Measurements from ENCODE around the gene IL22RA2.

IL22RA2 gene

DNA sequence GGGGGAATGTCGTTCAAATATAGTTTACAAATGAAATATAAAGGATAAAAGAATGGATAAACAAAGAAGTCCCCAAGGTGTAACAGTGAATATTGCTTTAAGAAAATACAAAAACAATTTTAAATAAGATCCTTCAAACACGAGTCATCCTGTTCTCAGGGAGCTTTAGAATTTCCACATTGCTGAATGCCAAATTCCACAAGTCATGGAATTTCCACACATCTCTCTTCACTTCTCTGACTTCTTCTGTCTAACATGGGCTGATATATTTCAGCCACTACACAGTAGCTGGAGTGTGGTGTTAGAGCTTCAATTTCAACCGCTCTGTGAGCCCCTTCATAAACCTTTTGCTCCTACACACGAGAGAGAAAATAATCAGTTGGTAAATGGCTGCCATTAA lies 28.0 kb downstream of the IL22RA2 start:
- no peak for DNase-seq (ENCODE audit: low spot score)
- TF ChIP-seq, protein P1, sequence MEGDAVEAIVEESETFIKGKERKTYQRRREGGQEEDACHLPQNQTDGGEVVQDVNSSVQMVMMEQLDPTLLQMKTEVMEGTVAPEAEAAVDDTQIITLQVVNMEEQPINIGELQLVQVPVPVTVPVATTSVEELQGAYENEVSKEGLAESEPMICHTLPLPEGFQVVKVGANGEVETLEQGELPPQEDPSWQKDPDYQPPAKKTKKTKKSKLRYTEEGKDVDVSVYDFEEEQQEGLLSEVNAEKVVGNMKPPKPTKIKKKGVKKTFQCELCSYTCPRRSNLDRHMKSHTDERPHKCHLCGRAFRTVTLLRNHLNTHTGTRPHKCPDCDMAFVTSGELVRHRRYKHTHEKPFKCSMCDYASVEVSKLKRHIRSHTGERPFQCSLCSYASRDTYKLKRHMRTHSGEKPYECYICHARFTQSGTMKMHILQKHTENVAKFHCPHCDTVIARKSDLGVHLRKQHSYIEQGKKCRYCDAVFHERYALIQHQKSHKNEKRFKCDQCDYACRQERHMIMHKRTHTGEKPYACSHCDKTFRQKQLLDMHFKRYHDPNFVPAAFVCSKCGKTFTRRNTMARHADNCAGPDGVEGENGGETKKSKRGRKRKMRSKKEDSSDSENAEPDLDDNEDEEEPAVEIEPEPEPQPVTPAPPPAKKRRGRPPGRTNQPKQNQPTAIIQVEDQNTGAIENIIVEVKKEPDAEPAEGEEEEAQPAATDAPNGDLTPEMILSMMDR (IDR thresholded peaks at IDR 0.05; ENCODE audit: borderline replicate concordance, control extremely low read depth, extremely low read depth, insufficient read depth, missing control alignments): no peak
- in situ Hi-C loops (cut with MboI; ENCODE audit: low sequenced_read_pairs, unreplicated experiment): no loop called here

DNA sequence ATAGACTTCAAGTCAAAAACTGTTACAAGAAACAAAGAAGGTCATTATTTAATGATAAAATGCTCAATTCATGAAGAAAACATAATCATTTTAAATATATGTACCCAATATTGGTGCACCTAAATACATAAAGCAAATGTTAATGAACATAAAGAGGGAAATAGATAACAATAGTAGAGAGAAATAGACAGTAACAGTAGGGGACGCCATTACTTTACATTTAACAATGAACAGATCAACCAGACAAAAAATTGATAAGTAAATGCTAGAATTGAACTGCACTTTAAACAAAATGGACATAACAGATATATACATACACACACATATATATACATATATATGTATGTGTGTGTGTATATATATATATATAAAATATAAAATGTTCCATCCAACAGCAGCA lies 37.4 kb downstream of the IL22RA2 start:
- TF ChIP-seq, protein P1 (IDR thresholded peaks at IDR 0.05; ENCODE audit: borderline replicate concordance, control extremely low read depth, extremely low read depth, insufficient read depth, missing control alignments): no peak
- in situ Hi-C loops (cut with MboI; ENCODE audit: low sequenced_read_pairs, unreplicated experiment): no loop called here
- no peak for DNase-seq (ENCODE audit: low spot score)

DNA sequence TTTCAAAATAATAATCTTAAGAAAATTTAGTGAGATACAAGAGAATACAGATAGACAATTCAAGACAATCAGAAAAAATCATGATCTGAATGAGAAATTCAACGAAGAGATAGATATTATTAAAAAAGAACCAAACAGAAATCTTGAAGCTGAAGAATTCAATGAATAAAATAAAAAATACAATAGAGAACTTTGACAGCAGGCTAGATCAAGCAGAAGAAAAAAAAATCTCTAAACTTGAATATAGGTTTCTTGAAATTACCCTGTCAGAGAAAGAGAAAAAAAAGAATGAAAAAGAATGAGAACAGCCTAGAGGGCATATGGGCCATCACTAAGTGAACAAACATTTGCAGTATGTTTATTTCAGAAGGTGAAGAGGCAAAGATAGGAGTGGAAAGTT lies 39.0 kb downstream of the IL22RA2 start:
- in situ Hi-C loops (cut with MboI; ENCODE audit: low sequenced_read_pairs, unreplicated experiment): no loop called here
- TF ChIP-seq, protein P1 (IDR thresholded peaks at IDR 0.05; ENCODE audit: borderline replicate concordance, control extremely low read depth, extremely low read depth, insufficient read depth, missing control alignments): no peak

DNA sequence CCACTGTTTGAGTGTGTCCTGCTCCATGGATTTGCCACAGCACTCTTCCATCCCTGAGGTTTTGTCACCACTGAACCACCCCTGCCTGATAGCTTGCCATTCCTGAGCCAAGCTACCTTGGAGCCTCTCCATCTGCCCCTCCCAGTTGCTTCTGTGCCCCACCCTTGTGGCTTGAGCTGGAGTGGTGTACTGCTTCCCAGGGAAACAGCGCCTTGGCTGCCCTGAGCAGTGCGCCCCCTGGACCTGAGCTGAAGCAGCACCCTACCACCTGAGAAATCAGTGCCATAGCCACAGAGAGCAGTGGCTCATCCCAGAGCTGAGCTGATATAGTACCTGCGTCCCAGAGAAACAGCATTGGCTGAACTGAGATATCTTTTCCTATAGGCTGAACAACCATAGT lies 40.3 kb downstream of the IL22RA2 start:
- TF ChIP-seq, protein P1 (IDR thresholded peaks at IDR 0.05; ENCODE audit: borderline replicate concordance, control extremely low read depth, extremely low read depth, insufficient read depth, missing control alignments): no peak
- DNase-seq (ENCODE audit: low spot score): no peak
- in situ Hi-C loops (cut with MboI; ENCODE audit: low sequenced_read_pairs, unreplicated experiment): no loop called here

More for the DNA sequence above, 39.0 kb downstream of the IL22RA2 start:
- DNase-seq (ENCODE audit: low spot score): no peak

DNA sequence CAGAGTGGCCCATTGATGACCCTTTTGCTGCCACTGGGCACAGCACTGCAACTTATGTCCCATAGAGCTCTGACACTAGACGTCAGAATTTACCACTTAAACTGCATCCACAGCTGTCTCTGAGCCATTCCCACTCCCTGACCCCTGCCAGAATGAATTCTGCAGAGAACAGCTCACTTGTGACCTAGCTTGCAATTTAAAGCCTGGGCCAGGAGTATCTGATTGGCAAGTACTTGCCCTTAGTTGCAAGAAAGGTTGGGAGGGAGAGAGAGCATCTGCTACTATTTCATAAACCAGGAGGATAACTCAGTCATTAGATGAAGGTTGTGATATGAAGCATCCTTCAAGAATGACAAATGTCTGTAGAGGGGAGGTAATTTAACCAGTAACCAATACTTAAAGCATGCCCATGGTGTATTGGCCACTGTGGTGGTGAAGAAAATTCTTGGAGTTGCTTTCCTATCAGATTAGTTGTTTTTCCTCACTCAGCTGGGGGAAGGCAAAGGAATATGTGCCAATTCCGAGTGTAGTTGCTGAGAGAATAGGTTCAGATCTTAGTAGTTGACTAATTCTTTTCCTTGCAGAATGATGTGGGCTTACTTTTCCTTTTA lies 46.5 kb downstream of the IL22RA2 start:
- TF ChIP-seq, protein P1 (IDR thresholded peaks at IDR 0.05; ENCODE audit: borderline replicate concordance, control extremely low read depth, extremely low read depth, insufficient read depth, missing control alignments): no peak
- in situ Hi-C loops (cut with MboI; ENCODE audit: low sequenced_read_pairs, unreplicated experiment): no loop called here
- no peak for DNase-seq (ENCODE audit: low spot score)

DNA sequence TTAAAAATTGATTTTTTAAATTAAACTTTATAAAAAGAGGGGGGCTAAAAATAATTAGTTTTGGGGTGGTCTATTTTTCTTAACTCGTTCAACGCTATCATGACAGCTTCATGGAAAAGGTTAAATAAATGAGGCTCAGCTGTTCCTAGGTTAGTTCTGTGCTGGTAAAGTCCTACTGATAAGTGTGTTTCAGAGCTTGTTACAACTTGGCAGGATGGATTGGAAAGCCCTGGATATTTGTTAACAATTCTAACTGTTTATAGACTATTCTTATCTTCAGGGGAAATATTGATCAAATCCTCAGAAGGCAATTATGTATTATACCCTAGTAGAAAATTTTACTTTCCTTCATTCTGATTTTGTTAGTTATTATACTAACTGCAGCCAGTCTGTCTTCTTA lies 50.4 kb downstream of the IL22RA2 start:
- in situ Hi-C loops (cut with MboI; ENCODE audit: low sequenced_read_pairs, unreplicated experiment): no loop called here
- DNase-seq (ENCODE audit: low spot score): no peak

More for the DNA sequence above, 50.4 kb downstream of the IL22RA2 start:
- TF ChIP-seq, protein P1 (IDR thresholded peaks at IDR 0.05; ENCODE audit: borderline replicate concordance, control extremely low read depth, extremely low read depth, insufficient read depth, missing control alignments): no peak
